Measurements from ENCODE around the gene CD81.

Gene CD81

GRCh38 chr11:2365571-2366210, 11.4 kb upstream of the CD81 start:
- no peak for DNase-seq (ENCODE audit: insufficient read length, low spot score)
- no peak for TF ChIP-seq CTCF (IDR thresholded peaks at IDR 0.05; ENCODE audit: insufficient read depth, missing control alignments)
- no peak for FAIRE-seq

- no peak for FAIRE-seq
- no peak for TF ChIP-seq CTCF (IDR thresholded peaks at IDR 0.05; ENCODE audit: insufficient read depth, missing control alignments)
- DNase-seq (ENCODE audit: insufficient read length, low spot score), result no peak
Measured at GRCh38 chr11:2366276-2366675, 10.8 kb upstream of the CD81 start.

GRCh38 chr11:2366733-2367132, 10.4 kb upstream of the CD81 start:
- no peak for DNase-seq (ENCODE audit: insufficient read length, low spot score)
- FAIRE-seq, result no peak
- no peak for TF ChIP-seq CTCF (IDR thresholded peaks at IDR 0.05; ENCODE audit: insufficient read depth, missing control alignments)

GRCh38 chr11:2367266-2368160, 9.6 kb upstream of the CD81 start:
- TF ChIP-seq CTCF (IDR thresholded peaks at IDR 0.05; ENCODE audit: insufficient read depth, missing control alignments), result no peak
- FAIRE-seq (no peak), DNase-seq (ENCODE audit: insufficient read length, low spot score) (no peak)

GRCh38 chr11:2368178-2368850, 8.8 kb upstream of the CD81 start:
- no peak for FAIRE-seq
- DNase-seq (ENCODE audit: insufficient read length, low spot score), result no peak
- TF ChIP-seq CTCF (IDR thresholded peaks at IDR 0.05; ENCODE audit: insufficient read depth, missing control alignments), result no peak

GRCh38 chr11:2368851-2369180, 8.3 kb upstream of the CD81 start:
- FAIRE-seq (no peak), DNase-seq (ENCODE audit: insufficient read length, low spot score) (no peak)
- no peak for TF ChIP-seq CTCF (IDR thresholded peaks at IDR 0.05; ENCODE audit: insufficient read depth, missing control alignments)
